ENCODE results near the gene XAGE2.

- TF ChIP-seq CTCF (conservative IDR thresholded peaks at IDR 0.05) (no peak), EZH2 (IDR thresholded peaks at IDR 0.05; ENCODE audit: low read depth) (no peak)
Measured at GRCh38 chrX:52353838-52354237, 15.0 kb upstream of the XAGE2 start.
